Measurements from ENCODE around the gene CEP152. TPM values are rescaled to one million over a fixed set of nuclear protein-coding genes. Genes with fewer than 3 reads are reported as not detected.

Gene CEP152
- total and polyA plus RNA-seq, 2 donors from 2014 or later, result 1.4 to 4.5 TPM

DNA sequence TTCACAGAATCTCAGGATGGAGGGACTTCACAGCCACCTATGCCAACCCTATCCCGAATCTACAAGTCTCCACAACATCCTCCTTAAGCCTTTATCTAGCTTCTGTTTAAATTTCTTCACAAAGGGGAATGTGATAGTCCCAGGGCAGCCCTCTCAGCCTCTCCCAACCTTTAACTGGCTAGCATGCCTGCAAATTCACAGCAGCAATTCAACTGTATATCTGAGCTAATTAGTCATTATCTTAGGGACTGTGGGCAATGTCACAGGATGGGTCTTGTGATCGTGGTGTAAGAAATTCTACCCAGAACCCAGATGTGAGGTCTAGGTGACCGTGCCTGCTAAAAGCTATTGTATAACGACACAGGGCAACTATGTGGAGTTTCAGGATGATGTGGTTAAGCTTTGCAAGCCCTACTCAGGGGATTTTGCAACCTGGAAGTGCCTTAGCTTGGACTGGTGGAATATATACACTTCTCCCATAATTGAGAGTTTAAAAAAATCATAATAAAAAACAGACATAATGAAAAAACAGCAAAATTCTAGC lies 99.8 kb downstream of the CEP152 start:
- no peak overlapping the region for H3K27ac ChIP-seq (ENCODE audit: low read depth in 2 of 2, low read length in 2 of 2)
- H3K4me3 ChIP-seq (ENCODE audit: low read length in 3 of 3), result no peak overlapping the region
- H3K36me3 ChIP-seq (ENCODE audit: control insufficient read depth in 2 of 3, insufficient read depth in 3 of 3, low read length in 3 of 3), result no peaks in the 10 kb centered on the region
- no peaks in the 10 kb centered on the region for H3K27me3 ChIP-seq (ENCODE audit: control insufficient read depth, insufficient read depth, low read length)
- no peak for FAIRE-seq
- H3K9me3 ChIP-seq (ENCODE audit: control insufficient read depth in 2 of 3, insufficient read depth in 1 of 3, low read length in 3 of 3), result peaks cover 0 to 3% (median 0%) of the 10 kb centered on the region in 3 donors
- no peaks in the 10 kb centered on the region for H3K4me1 ChIP-seq (ENCODE audit: control insufficient read depth in 2 of 3, insufficient read depth in 2 of 3, low read depth in 1 of 3, low read length in 3 of 3)
- no peak overlapping the region for H3K9ac ChIP-seq (ENCODE audit: low read length in 3 of 3)
- intact Hi-C loops (cut with DNase I), result no loop called here
- TF ChIP-seq, protein P1, sequence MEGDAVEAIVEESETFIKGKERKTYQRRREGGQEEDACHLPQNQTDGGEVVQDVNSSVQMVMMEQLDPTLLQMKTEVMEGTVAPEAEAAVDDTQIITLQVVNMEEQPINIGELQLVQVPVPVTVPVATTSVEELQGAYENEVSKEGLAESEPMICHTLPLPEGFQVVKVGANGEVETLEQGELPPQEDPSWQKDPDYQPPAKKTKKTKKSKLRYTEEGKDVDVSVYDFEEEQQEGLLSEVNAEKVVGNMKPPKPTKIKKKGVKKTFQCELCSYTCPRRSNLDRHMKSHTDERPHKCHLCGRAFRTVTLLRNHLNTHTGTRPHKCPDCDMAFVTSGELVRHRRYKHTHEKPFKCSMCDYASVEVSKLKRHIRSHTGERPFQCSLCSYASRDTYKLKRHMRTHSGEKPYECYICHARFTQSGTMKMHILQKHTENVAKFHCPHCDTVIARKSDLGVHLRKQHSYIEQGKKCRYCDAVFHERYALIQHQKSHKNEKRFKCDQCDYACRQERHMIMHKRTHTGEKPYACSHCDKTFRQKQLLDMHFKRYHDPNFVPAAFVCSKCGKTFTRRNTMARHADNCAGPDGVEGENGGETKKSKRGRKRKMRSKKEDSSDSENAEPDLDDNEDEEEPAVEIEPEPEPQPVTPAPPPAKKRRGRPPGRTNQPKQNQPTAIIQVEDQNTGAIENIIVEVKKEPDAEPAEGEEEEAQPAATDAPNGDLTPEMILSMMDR (IDR thresholded peaks at IDR 0.05; ENCODE audit: borderline replicate concordance, extremely low read depth, insufficient read depth), result no peak
- no peak for DNase-seq

DNA sequence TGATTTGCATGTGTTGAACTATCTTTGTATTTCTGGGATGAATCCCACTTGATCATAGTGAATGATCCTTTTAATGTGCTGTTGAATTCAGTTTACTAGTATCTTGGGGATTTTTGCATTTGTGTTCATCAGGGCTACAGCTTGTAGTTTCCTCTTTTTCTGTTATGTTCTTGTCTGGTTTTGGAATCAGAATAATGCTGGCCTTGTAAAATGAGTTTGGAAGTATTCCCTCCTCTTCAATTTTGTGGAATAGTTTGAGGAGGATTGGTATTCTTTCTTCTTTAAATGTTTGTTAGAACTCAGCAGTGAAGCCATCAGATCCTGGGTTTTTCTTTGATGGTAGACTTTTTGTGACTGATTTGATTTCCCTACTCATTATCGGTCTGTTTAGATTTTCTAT lies 102.2 kb downstream of the CEP152 start:
- TF ChIP-seq, protein P1 (IDR thresholded peaks at IDR 0.05; ENCODE audit: borderline replicate concordance, extremely low read depth, insufficient read depth), result no peak
- intact Hi-C loops (cut with DNase I), result no loop called here
- no peak overlapping the region for H3K4me3 ChIP-seq (ENCODE audit: low read length in 3 of 3)
- H3K9me3 ChIP-seq (ENCODE audit: control insufficient read depth in 2 of 3, insufficient read depth in 1 of 3, low read length in 3 of 3), result no peaks in the 10 kb centered on the region
- DNase-seq (no peak), FAIRE-seq (no peak)
- H3K4me1 ChIP-seq (ENCODE audit: control insufficient read depth in 2 of 3, insufficient read depth in 2 of 3, low read depth in 1 of 3, low read length in 3 of 3), result no peaks in the 10 kb centered on the region
- no peak overlapping the region for H3K9ac ChIP-seq (ENCODE audit: low read length in 3 of 3)
- H3K27ac ChIP-seq (ENCODE audit: low read depth in 2 of 2, low read length in 2 of 2), result no peak overlapping the region
- no peaks in the 10 kb centered on the region for H3K27me3 ChIP-seq (ENCODE audit: control insufficient read depth, insufficient read depth, low read length)
- H3K36me3 ChIP-seq (ENCODE audit: control insufficient read depth in 2 of 3, insufficient read depth in 3 of 3, low read length in 3 of 3), result no peaks in the 10 kb centered on the region

DNA sequence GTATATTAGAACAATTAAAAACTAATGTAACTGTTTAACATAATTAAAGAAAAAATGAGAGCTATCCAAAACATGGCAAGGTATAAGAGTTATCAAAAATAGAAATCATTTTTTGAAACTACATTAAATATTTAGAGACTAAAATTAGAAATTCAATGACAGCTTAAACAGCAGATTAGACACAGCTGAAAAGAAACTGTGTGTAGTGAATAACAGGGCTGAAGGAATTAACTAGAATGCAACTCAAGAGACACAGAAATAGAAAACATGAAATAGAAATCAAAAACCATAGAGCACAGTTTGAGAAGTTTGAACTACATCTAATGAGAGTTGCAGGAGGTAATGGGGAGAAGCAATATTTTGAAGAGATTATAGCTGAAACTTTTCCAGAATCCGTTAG lies 105.5 kb downstream of the CEP152 start:
- DNase-seq, result no peak
- no peaks in the 10 kb centered on the region for H3K9me3 ChIP-seq (ENCODE audit: control insufficient read depth in 2 of 3, insufficient read depth in 1 of 3, low read length in 3 of 3)
- no peaks in the 10 kb centered on the region for H3K4me1 ChIP-seq (ENCODE audit: control insufficient read depth in 2 of 3, insufficient read depth in 2 of 3, low read depth in 1 of 3, low read length in 3 of 3)
- no peak for FAIRE-seq
- H3K27me3 ChIP-seq (ENCODE audit: control insufficient read depth, insufficient read depth, low read length), result no peaks in the 10 kb centered on the region
- intact Hi-C loops (cut with DNase I), result no loop called here
- TF ChIP-seq, protein P1 (IDR thresholded peaks at IDR 0.05; ENCODE audit: borderline replicate concordance, extremely low read depth, insufficient read depth), result no peak
- H3K9ac ChIP-seq (ENCODE audit: low read length in 3 of 3), result no peak overlapping the region
- H3K36me3 ChIP-seq (ENCODE audit: control insufficient read depth in 2 of 3, insufficient read depth in 3 of 3, low read length in 3 of 3), result no peaks in the 10 kb centered on the region
- H3K27ac ChIP-seq (ENCODE audit: low read depth in 2 of 2, low read length in 2 of 2), result no peak overlapping the region
- H3K4me3 ChIP-seq (ENCODE audit: low read length in 3 of 3), result no peak overlapping the region

DNA sequence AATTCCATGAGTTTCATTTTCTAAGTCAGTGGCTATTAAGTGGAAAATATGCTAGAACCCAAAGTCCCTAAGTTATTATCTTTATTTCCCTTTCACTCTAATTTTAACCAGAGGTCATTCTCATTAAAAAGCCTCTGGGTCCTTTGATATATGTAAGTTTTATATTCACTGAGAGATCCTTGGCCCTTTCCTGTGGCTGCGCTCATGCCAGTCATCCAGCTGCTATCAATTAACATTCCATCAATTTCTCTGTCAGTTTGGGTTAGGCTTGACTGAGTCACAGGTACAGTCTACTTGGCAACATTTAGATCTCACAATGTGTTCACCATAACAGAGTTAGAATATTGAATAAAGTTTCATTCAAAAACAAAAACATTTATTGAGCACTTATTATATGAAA lies 107.3 kb downstream of the CEP152 start:
- intact Hi-C loops (cut with DNase I), result no loop called here
- TF ChIP-seq, protein P1 (IDR thresholded peaks at IDR 0.05; ENCODE audit: borderline replicate concordance, extremely low read depth, insufficient read depth), result no peak
- no peaks in the 10 kb centered on the region for H3K27me3 ChIP-seq (ENCODE audit: control insufficient read depth, insufficient read depth, low read length)
- H3K4me1 ChIP-seq (ENCODE audit: control insufficient read depth in 2 of 3, insufficient read depth in 2 of 3, low read depth in 1 of 3, low read length in 3 of 3), result no peaks in the 10 kb centered on the region
- no peaks in the 10 kb centered on the region for H3K9me3 ChIP-seq (ENCODE audit: control insufficient read depth in 2 of 3, insufficient read depth in 1 of 3, low read length in 3 of 3)
- no peak for DNase-seq
- no peak overlapping the region for H3K9ac ChIP-seq (ENCODE audit: low read length in 3 of 3)
- no peak overlapping the region for H3K4me3 ChIP-seq (ENCODE audit: low read length in 3 of 3)
- no peak overlapping the region for H3K27ac ChIP-seq (ENCODE audit: low read depth in 2 of 2, low read length in 2 of 2)
- no peak for FAIRE-seq
- H3K36me3 ChIP-seq (ENCODE audit: control insufficient read depth in 2 of 3, insufficient read depth in 3 of 3, low read length in 3 of 3), result no peaks in the 10 kb centered on the region

Data from kidney (tissue), 14 donors.